Measurements from ENCODE around the gene LTBR. TPM values are rescaled to one million over a fixed set of nuclear protein-coding genes. Genes with fewer than 3 reads are reported as not detected.

Gene LTBR
- total RNA-seq, 3 donors from 2014 or later = 114 to 142 (median 135) TPM

- H3K9me3 ChIP-seq = no peaks in the 10 kb centered on the region
- H3K4me3 ChIP-seq = no peak overlapping the region
- no peaks in the 10 kb centered on the region for H3K36me3 ChIP-seq (ENCODE audit: low read depth)
- peak; percentile 42 for ATAC-seq
- H3K4me1 ChIP-seq (ENCODE audit: low read depth) = peaks cover 13% of the 10 kb centered on the region
- no peak for TF ChIP-seq CTCF (IDR thresholded peaks at IDR 0.05)
- intact Hi-C loops (cut with DNase I, micrococcal nuclease) = no loop called here
- DNase-seq = no peak
These were observed 38.5 kb upstream of the LTBR start for GRCh38 chr12:6345319-6346091.

GRCh38 chr12:6346235-6346832 lies 37.6 kb upstream of the LTBR start:
- Histone ChIP-seq H3K9me3 (no peaks in the 10 kb centered on the region), H3K4me3 (no peak overlapping the region), H3K4me1 (ENCODE audit: low read depth) (peaks cover 13% of the 10 kb centered on the region), H3K36me3 (ENCODE audit: low read depth) (no peaks in the 10 kb centered on the region)
- no peak for ATAC-seq
- intact Hi-C loops (cut with DNase I, micrococcal nuclease) = no loop called here
- no peak for TF ChIP-seq CTCF (IDR thresholded peaks at IDR 0.05)
- DNase-seq = no peak

- H3K4me1 ChIP-seq (ENCODE audit: low read depth) = peaks cover 12% of the 10 kb centered on the region
- H3K36me3 ChIP-seq (ENCODE audit: low read depth) = no peaks in the 10 kb centered on the region
- DNase-seq = no peak
- no peak for TF ChIP-seq CTCF (IDR thresholded peaks at IDR 0.05)
- ATAC-seq = no peak
- no peak overlapping the region for H3K4me3 ChIP-seq
- no peaks in the 10 kb centered on the region for H3K9me3 ChIP-seq
- intact Hi-C loops (cut with DNase I, micrococcal nuclease) = no loop called here
These were observed 37.0 kb upstream of the LTBR start for GRCh38 chr12:6346942-6347341.

GRCh38 chr12:6347367-6348338 lies 36.3 kb upstream of the LTBR start:
- H3K4me1 ChIP-seq (ENCODE audit: low read depth) = peaks cover 5% of the 10 kb centered on the region
- H3K4me3 ChIP-seq = no peak overlapping the region
- TF ChIP-seq CTCF (IDR thresholded peaks at IDR 0.05) = no peak
- DNase-seq (peak in 1 of 3 donors; percentile 68), ATAC-seq (peak; percentile 6)
- H3K36me3 ChIP-seq (ENCODE audit: low read depth) = no peaks in the 10 kb centered on the region
- H3K9me3 ChIP-seq = no peaks in the 10 kb centered on the region
- intact Hi-C loops (cut with DNase I, micrococcal nuclease) = no loop called here

GRCh38 chr12:6351622-6352021 lies 32.3 kb upstream of the LTBR start:
- no peaks in the 10 kb centered on the region for H3K36me3 ChIP-seq (ENCODE audit: low read depth)
- no peaks in the 10 kb centered on the region for H3K9me3 ChIP-seq
- intact Hi-C loops (cut with DNase I, micrococcal nuclease) = no loop called here
- no peak for TF ChIP-seq CTCF (IDR thresholded peaks at IDR 0.05)
- no peaks in the 10 kb centered on the region for H3K4me1 ChIP-seq (ENCODE audit: low read depth)
- no peak for DNase-seq
- H3K4me3 ChIP-seq = no peak overlapping the region
- no peak for ATAC-seq
